Activated CD4-positive, alpha-beta T cell treated with anti-CD3 and anti-CD28 coated beads, Interleukin-2, amount 50 U/mL, for 24 hours (primary cell): ENCODE results near the gene INAFM1.
"Not testable (repeated sequence)": the region's sequence is repeated elsewhere in the genome, so short reads cannot be mapped to it uniquely, and the experiment has no call there.

ENCODE experiments used
- DNase-seq, 2 donors: peaks; one replicate each; pipeline ENCODE4 v3.0.0-alpha.2; 2020; ENCODE audit warnings: low read depth in 1 of 2, low spot score in 1 of 2

Gene INAFM1

GRCh38 chr19:47240996-47241918 is 33.4 kb upstream of the INAFM1 start:
- peak; percentile 56 to 81 for DNase-seq

GRCh38 chr19:47241919-47242577 is 32.6 kb upstream of the INAFM1 start:
- DNase-seq, result no peak

GRCh38 chr19:47243364-47243775 is 31.3 kb upstream of the INAFM1 start:
- DNase-seq, result no peak

GRCh38 chr19:47243776-47244547 is 30.7 kb upstream of the INAFM1 start:
- DNase-seq, result peak; percentile 82 to 90

- DNase-seq, result peak; percentile 66 to 67
These were observed 27.2 kb upstream of the INAFM1 start for GRCh38 chr19:47247308-47247990.

GRCh38 chr19:47253016-47253415 is 21.7 kb upstream of the INAFM1 start:
- DNase-seq, result not testable (repeated sequence)

- DNase-seq, result no peak
These were observed 21.2 kb upstream of the INAFM1 start for GRCh38 chr19:47253467-47253881.

GRCh38 chr19:47253970-47254369 is 20.7 kb upstream of the INAFM1 start:
- no peak for DNase-seq

- peak; percentile 91 to 95 for DNase-seq
These were observed 18.6 kb upstream of the INAFM1 start, which contains the start of gene CCDC9 for GRCh38 chr19:47255879-47256692. CCDC9 (plus strand) TSS chr19:47256525; CDS start chr19:47258401, 1,876 bp downstream.

- peak; percentile 100 for DNase-seq
These were observed 17.8 kb upstream of the INAFM1 start for GRCh38 chr19:47256693-47257410.

- no peak for DNase-seq
These were observed 17.1 kb upstream of the INAFM1 start for GRCh38 chr19:47257411-47258169.

GRCh38 chr19:47258434-47258833 is 16.3 kb upstream of the INAFM1 start:
- DNase-seq, result no peak

- DNase-seq, result no peak
These were observed 15.7 kb upstream of the INAFM1 start for GRCh38 chr19:47258895-47259555.

- no peak for DNase-seq
These were observed 14.2 kb upstream of the INAFM1 start for GRCh38 chr19:47260476-47260875.

GRCh38 chr19:47261946-47262793 is 12.5 kb upstream of the INAFM1 start:
- not testable (repeated sequence) for DNase-seq

- no peak for DNase-seq
These were observed 10.1 kb upstream of the INAFM1 start for GRCh38 chr19:47264629-47265028.

- DNase-seq, result no peak
These were observed 8.2 kb upstream of the INAFM1 start for GRCh38 chr19:47266401-47266941.
